ENCODE data around the gene IL27RA. TPM values are rescaled to one million over a fixed set of nuclear protein-coding genes. Genes with fewer than 3 reads are reported as not detected.
"Not testable (repeated sequence)": the region's sequence is repeated elsewhere in the genome, so short reads cannot be mapped to it uniquely, and the experiment has no call there.

The IL27RA gene
- total RNA-seq, 1 donor from 2014 or later = 4.3 TPM

- no peak for DNase-seq
Observed at GRCh38 chr19:14030997-14031718, 404 bp upstream of the IL27RA start.

GRCh38 chr19:14033946-14034345 is 2.4 kb downstream of the IL27RA start:
- DNase-seq = no peak

- not testable (repeated sequence) for DNase-seq
Observed at GRCh38 chr19:14035159-14035558, 3.6 kb downstream of the IL27RA start.

- no peak for DNase-seq
Observed at GRCh38 chr19:14035706-14036105, 4.1 kb downstream of the IL27RA start.

- DNase-seq = no peak
Observed at GRCh38 chr19:14039181-14039580, 7.6 kb downstream of the IL27RA start.

- DNase-seq = peak; percentile 85
Observed at GRCh38 chr19:14042659-14043608, 11.4 kb downstream of the IL27RA start.

GRCh38 chr19:14047866-14048265 is 16.3 kb downstream of the IL27RA start:
- DNase-seq = not testable (repeated sequence)

GRCh38 chr19:14048443-14049153 is 17.0 kb downstream of the IL27RA start:
- peak; percentile 27 for DNase-seq

- DNase-seq = no peak
Observed at GRCh38 chr19:14050512-14050911, 18.9 kb downstream of the IL27RA start.

GRCh38 chr19:14050961-14051360 is 19.4 kb downstream of the IL27RA start:
- DNase-seq = not testable (repeated sequence)

GRCh38 chr19:14051980-14052379 is 20.4 kb downstream of the IL27RA start:
- DNase-seq = no peak

- no peak for DNase-seq
Observed at GRCh38 chr19:14052470-14052869, 20.9 kb downstream of the IL27RA start.

- DNase-seq = no peak
Observed at GRCh38 chr19:14053032-14053431, 21.5 kb downstream of the IL27RA start.

- DNase-seq = no peak
Observed at GRCh38 chr19:14053500-14053899, 21.9 kb downstream of the IL27RA start.

- DNase-seq = no peak
Observed at GRCh38 chr19:14054099-14054498, 22.5 kb downstream of the IL27RA start.

GRCh38 chr19:14054721-14055120 is 23.2 kb downstream of the IL27RA start:
- DNase-seq = no peak

GRCh38 chr19:14055396-14055795 is 23.8 kb downstream of the IL27RA start:
- DNase-seq = no peak

GRCh38 chr19:14056069-14056666 is 24.6 kb downstream of the IL27RA start:
- no peak for DNase-seq

GRCh38 chr19:14056741-14057356 is 25.3 kb downstream of the IL27RA start:
- no peak for DNase-seq

- no peak for DNase-seq
Observed at GRCh38 chr19:14058182-14059092, 26.9 kb downstream of the IL27RA start.

GRCh38 chr19:14059093-14059480 is 27.5 kb downstream of the IL27RA start:
- no peak for DNase-seq
